Measurements from ENCODE around the gene PSME2. TPM values are rescaled to one million over a fixed set of nuclear protein-coding genes. Genes with fewer than 3 reads are reported as not detected.

Gene PSME2
- polyA plus RNA-seq, 3 donors: 237 to 593 (median 579) TPM

DNA sequence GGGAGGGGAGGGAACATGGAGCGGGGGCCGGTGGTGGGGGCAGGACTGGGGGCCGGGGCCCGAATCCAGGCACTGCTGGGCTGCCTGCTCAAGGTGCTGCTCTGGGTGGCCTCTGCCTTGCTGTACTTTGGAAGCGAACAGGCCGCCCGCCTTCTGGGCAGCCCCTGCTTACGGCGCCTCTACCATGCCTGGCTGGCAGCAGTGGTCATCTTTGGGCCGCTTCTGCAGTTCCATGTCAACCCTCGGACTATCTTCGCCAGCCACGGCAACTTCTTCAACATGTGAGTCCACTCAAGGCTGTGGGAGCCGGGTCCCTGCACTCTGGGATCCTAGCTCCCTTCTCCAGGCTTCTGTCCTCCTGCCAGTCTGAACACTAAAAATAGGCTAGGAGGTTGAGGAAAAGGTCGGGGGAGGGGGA, 14.9 kb downstream of the PSME2 start:
- Histone ChIP-seq H3K79me2 (ENCODE audit: insufficient read depth, low read length) (peaks cover 6% of the 10 kb centered on the region), H3K9me3 (replicated peaks in 1 of 2; ENCODE audit: control insufficient read depth in 1 of 2, insufficient read depth in 1 of 2, low read length in 2 of 2) (no peaks in the 10 kb centered on the region), H3K4me1 (ENCODE audit: control insufficient read depth in 1 of 2, insufficient read depth in 2 of 2, low read length in 2 of 2) (peaks cover 13 to 17% of the 10 kb centered on the region in 2 donors), H3K27ac (ENCODE audit: low read depth in 1 of 2, low read length in 2 of 2) (no peak overlapping the region), H2AFZ (ENCODE audit: insufficient read depth, low read depth, low read length, poor library complexity, severe bottlenecking) (no peak overlapping the region), H3K4me2 (replicated peaks; ENCODE audit: extremely low read depth, low read length, poor library complexity, severe bottlenecking) (no peak overlapping the region), H3K27me3 (ENCODE audit: control insufficient read depth in 2 of 2, insufficient read depth in 2 of 2, low read length in 2 of 2) (no peaks in the 10 kb centered on the region), H4K20me1 (ENCODE audit: insufficient read depth, low read length) (peaks cover 4% of the 10 kb centered on the region), H3K9ac (ENCODE audit: insufficient read depth, low read length, poor library complexity, severe bottlenecking) (no peak overlapping the region), H3K36me3 (replicated peaks in 1 of 2; ENCODE audit: control insufficient read depth in 1 of 2, insufficient read depth in 2 of 2, low read length in 2 of 2) (no peaks in the 10 kb centered on the region), H3K4me3 (replicated peaks in 1 of 3; ENCODE audit: low read depth in 2 of 3, low read length in 3 of 3) (no peak overlapping the region)
- Mint-ChIP-seq H3K9me3 (peaks cover 0 to 1% (median 0%) of the 10 kb centered on the region in 7 donors), H3K27ac (no peak overlapping the region), H3K4me1 (peaks cover 18% of the 10 kb centered on the region), H3K4me3 (no peak overlapping the region), H3K36me3 (peaks cover 9 to 22% of the 10 kb centered on the region in 2 donors), H3K27me3 (ENCODE audit: low read depth in 3 of 3) (no peaks in the 10 kb centered on the region)
- TF ChIP-seq, protein P1, sequence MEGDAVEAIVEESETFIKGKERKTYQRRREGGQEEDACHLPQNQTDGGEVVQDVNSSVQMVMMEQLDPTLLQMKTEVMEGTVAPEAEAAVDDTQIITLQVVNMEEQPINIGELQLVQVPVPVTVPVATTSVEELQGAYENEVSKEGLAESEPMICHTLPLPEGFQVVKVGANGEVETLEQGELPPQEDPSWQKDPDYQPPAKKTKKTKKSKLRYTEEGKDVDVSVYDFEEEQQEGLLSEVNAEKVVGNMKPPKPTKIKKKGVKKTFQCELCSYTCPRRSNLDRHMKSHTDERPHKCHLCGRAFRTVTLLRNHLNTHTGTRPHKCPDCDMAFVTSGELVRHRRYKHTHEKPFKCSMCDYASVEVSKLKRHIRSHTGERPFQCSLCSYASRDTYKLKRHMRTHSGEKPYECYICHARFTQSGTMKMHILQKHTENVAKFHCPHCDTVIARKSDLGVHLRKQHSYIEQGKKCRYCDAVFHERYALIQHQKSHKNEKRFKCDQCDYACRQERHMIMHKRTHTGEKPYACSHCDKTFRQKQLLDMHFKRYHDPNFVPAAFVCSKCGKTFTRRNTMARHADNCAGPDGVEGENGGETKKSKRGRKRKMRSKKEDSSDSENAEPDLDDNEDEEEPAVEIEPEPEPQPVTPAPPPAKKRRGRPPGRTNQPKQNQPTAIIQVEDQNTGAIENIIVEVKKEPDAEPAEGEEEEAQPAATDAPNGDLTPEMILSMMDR (IDR thresholded peaks at IDR 0.05): no peak
- 96% methylated on average over 14 of the region's 15 CpGs for WGBS (ENCODE audit: insufficient coverage)
- intact Hi-C loops (cut with micrococcal nuclease): loop anchor here in 1 of 2 donors (10.0 kb wide), 1 partner anchor 103 kb away; the partner anchor contains the start of genes GMPR2 and NEDD8
- DNase-seq: no peak

GRCh38 chr14:24130717-24131548, 15.5 kb downstream of the PSME2 start:
- Histone ChIP-seq H3K4me3 (replicated peaks in 1 of 3; ENCODE audit: low read depth in 2 of 3, low read length in 3 of 3) (no peak overlapping the region), H3K27me3 (ENCODE audit: control insufficient read depth in 2 of 2, insufficient read depth in 2 of 2, low read length in 2 of 2) (no peaks in the 10 kb centered on the region), H3K79me2 (ENCODE audit: insufficient read depth, low read length) (no peaks in the 10 kb centered on the region), H4K20me1 (ENCODE audit: insufficient read depth, low read length) (no peaks in the 10 kb centered on the region), H3K9me3 (replicated peaks in 1 of 2; ENCODE audit: control insufficient read depth in 1 of 2, insufficient read depth in 1 of 2, low read length in 2 of 2) (no peaks in the 10 kb centered on the region), H3K36me3 (replicated peaks in 1 of 2; ENCODE audit: control insufficient read depth in 1 of 2, insufficient read depth in 2 of 2, low read length in 2 of 2) (no peaks in the 10 kb centered on the region), H2AFZ (ENCODE audit: insufficient read depth, low read depth, low read length, poor library complexity, severe bottlenecking) (no peak overlapping the region), H3K4me2 (replicated peaks; ENCODE audit: extremely low read depth, low read length, poor library complexity, severe bottlenecking) (no peak overlapping the region), H3K9ac (ENCODE audit: insufficient read depth, low read length, poor library complexity, severe bottlenecking) (no peak overlapping the region), H3K27ac (ENCODE audit: low read depth in 1 of 2, low read length in 2 of 2) (no peak overlapping the region), H3K4me1 (ENCODE audit: control insufficient read depth in 1 of 2, insufficient read depth in 2 of 2, low read length in 2 of 2) (peaks cover 11 to 15% of the 10 kb centered on the region in 2 donors)
- Mint-ChIP-seq H3K27ac (peak overlapping the region in 3 of 7 donors; percentile 2 to 86 (median 33)), H3K4me1 (peaks cover 16% of the 10 kb centered on the region), H3K9me3 (peaks cover 0 to 1% (median 0%) of the 10 kb centered on the region in 7 donors), H3K27me3 (ENCODE audit: low read depth in 3 of 3) (no peaks in the 10 kb centered on the region), H3K4me3 (no peak overlapping the region), H3K36me3 (peaks cover 11 to 26% of the 10 kb centered on the region in 2 donors)
- intact Hi-C loops (cut with micrococcal nuclease): loop anchor here in 1 of 2 donors (10.0 kb wide), 1 partner anchor 104 kb away; the partner anchor contains the start of genes GMPR2 and NEDD8
- no peak for DNase-seq
- TF ChIP-seq, protein P1 (IDR thresholded peaks at IDR 0.05): no peak
- 82% methylated on average over 4 of the region's 7 CpGs for WGBS (ENCODE audit: insufficient coverage)
